HG03457 (cell line): ENCODE measurements around the gene NEUROG1.

ENCODE experiments used
- ATAC-seq: cut with Tn5 transposase; IDR thresholded peaks from one replicate; pipeline ENCODE4 v1.9.1; 2021; ENCODE audit warnings: moderate number of reproducible peaks; ENCODE audit not compliant: unreplicated experiment

Gene NEUROG1

GRCh38 chr5:135535820-135536801 lies at the start of gene NEUROG1:
Gene NEUROG1 (minus strand): TSS chr5:135535964. CDS start chr5:135535690, 274 bp downstream.
- no peak for ATAC-seq

- no peak for ATAC-seq
Observed at GRCh38 chr5:135584918-135585317, 49.2 kb upstream of the NEUROG1 start.

GRCh38 chr5:135584276-135584675 lies 48.5 kb upstream of the NEUROG1 start:
- no peak for ATAC-seq

GRCh38 chr5:135582099-135582781 lies 46.5 kb upstream of the NEUROG1 start:
- ATAC-seq = no peak

- no peak for ATAC-seq
Observed at GRCh38 chr5:135578685-135579341, 43.0 kb upstream of the NEUROG1 start, which contains the start of gene CXCL14. Gene CXCL14 (minus strand): TSS chr5:135578991. CDS start chr5:135578778, 213 bp downstream.

- no peak for ATAC-seq
Observed at GRCh38 chr5:135578305-135578684, 42.5 kb upstream of the NEUROG1 start.

GRCh38 chr5:135577421-135577820 lies 41.7 kb upstream of the NEUROG1 start:
- no peak for ATAC-seq

GRCh38 chr5:135576075-135576599 lies 40.4 kb upstream of the NEUROG1 start:
- ATAC-seq = no peak

- no peak for ATAC-seq
Observed at GRCh38 chr5:135574493-135574892, 38.7 kb upstream of the NEUROG1 start.

- no peak for ATAC-seq
Observed at GRCh38 chr5:135571902-135572301, 36.1 kb upstream of the NEUROG1 start.

GRCh38 chr5:135571066-135571609 lies 35.4 kb upstream of the NEUROG1 start:
- no peak for ATAC-seq

- no peak for ATAC-seq
Observed at GRCh38 chr5:135570453-135570764, 34.6 kb upstream of the NEUROG1 start.

- ATAC-seq = no peak
Observed at GRCh38 chr5:135569755-135570452, 34.1 kb upstream of the NEUROG1 start.

GRCh38 chr5:135568923-135569360 lies 33.2 kb upstream of the NEUROG1 start:
- no peak for ATAC-seq

- ATAC-seq = no peak
Observed at GRCh38 chr5:135568246-135568645, 32.5 kb upstream of the NEUROG1 start.

GRCh38 chr5:135567661-135568060 lies 31.9 kb upstream of the NEUROG1 start:
- no peak for ATAC-seq

- ATAC-seq = no peak
Observed at GRCh38 chr5:135566422-135567400, 30.9 kb upstream of the NEUROG1 start.

GRCh38 chr5:135565725-135566421 lies 30.1 kb upstream of the NEUROG1 start:
- no peak for ATAC-seq
